K562 (cell line): ENCODE data around the gene TMC2.
"Not testable (repeated sequence)": the region's sequence is repeated elsewhere in the genome, so short reads cannot be mapped to it uniquely, and the experiment has no call there.

Experiments used
- ARID2 ChIP-seq: fragments of 450-650 bp; IDR thresholded peaks from 2 replicates; pipeline ENCODE4 v1.6.1; 2017; ENCODE audit warnings: antibody characterized with exemption, mild to moderate bottlenecking
- CC2D1A ChIP-seq: fragments of 450-650 bp; IDR thresholded peaks from 2 replicates; pipeline ENCODE4 v1.6.1; 2017; ENCODE audit warnings: mild to moderate bottlenecking
- E2F5 ChIP-seq: sonication (generic); formaldehyde crosslinking; IDR thresholded peaks from 2 replicates; pipeline ENCODE4 v1.8.0; 2022; ENCODE audit warnings: mild to moderate bottlenecking, missing genetic modification reagents
- EP300 ChIP-seq: IDR thresholded peaks from 2 replicates; pipeline ENCODE4 v1.6.1; 2012; ENCODE audit warnings: low read length, improper control_type of control experiment
- HDAC3 ChIP-seq: fragments of 450-650 bp; IDR thresholded peaks from 2 replicates; pipeline ENCODE4 v1.6.1; 2018; ENCODE audit warnings: borderline replicate concordance, mild to moderate bottlenecking, moderate library complexity; ENCODE audit not compliant: partially characterized antibody
- KLF1 ChIP-seq: fragments of 450-650 bp; IDR thresholded peaks from 2 replicates; pipeline ENCODE4 v1.6.1; 2016; ENCODE audit warnings: missing genetic modification characterization, missing compliant biosample characterization
- MLX ChIP-seq, 2 experiments: fragments of 450-650 bp in 1 of 2; sonication (generic) in 1 of 2; formaldehyde crosslinking; conservative IDR thresholded peaks; 2 replicates each; pipeline versions ENCODE4 v1.4.0 to v1.8.1; 2020 to 2022; ENCODE audit warnings: mild to moderate bottlenecking in 1 of 2, missing genetic modification reagents in 1 of 2
- MYBL2 ChIP-seq, 2 experiments: fragments of 450-650 bp in 1 of 2; sonication (generic) in 1 of 2; formaldehyde crosslinking in 1 of 2; IDR thresholded peaks; 2 replicates each; pipeline versions ENCODE4 v1.6.1 to v1.8.1; 2017 to 2022; ENCODE audit warnings: borderline replicate concordance in 1 of 2, inconsistent platforms in 1 of 2, low read depth in 1 of 2, mild to moderate bottlenecking in 1 of 2, missing genetic modification reagents in 1 of 2, moderate library complexity in 1 of 2
- PPARD ChIP-seq: fragments of 250-450 bp; sonication (Bioruptor Pico); IDR thresholded peaks from 2 replicates; pipeline ENCODE4 v1.8.0; 2022; ENCODE audit warnings: inconsistent platforms, mild to moderate bottlenecking, moderate library complexity
- SP1 ChIP-seq: sonication (generic); formaldehyde crosslinking; IDR thresholded peaks from 2 replicates; pipeline ENCODE4 v1.8.1; 2022; ENCODE audit warnings: mild to moderate bottlenecking, missing genetic modification reagents
- SP2 ChIP-seq: IDR thresholded peaks from 2 replicates; pipeline ENCODE4 v1.6.1; 2011; ENCODE audit warnings: mild to moderate bottlenecking, low read depth, low read length, moderate library complexity; ENCODE audit not compliant: poor library complexity, severe bottlenecking; ENCODE audit errors: extremely low read depth
- TARDBP ChIP-seq: fragments of 450-650 bp; IDR thresholded peaks from 2 replicates; pipeline ENCODE4 v1.6.1; 2016
- ZNF76 ChIP-seq: fragments of 250-450 bp; sonication (Bioruptor Pico); IDR thresholded peaks from 2 replicates; pipeline ENCODE4 v1.4.0; 2020; ENCODE audit warnings: mild to moderate bottlenecking, moderate library complexity, borderline replicate concordance
- TF ChIP-seq, protein P1 (sequence below): fragments of 250-450 bp; sonication (Bioruptor Pico); IDR thresholded peaks from 2 replicates; pipeline ENCODE4 v1.8.0; 2021; ENCODE audit warnings: moderate library complexity, mild to moderate bottlenecking, inconsistent platforms

DNA sequence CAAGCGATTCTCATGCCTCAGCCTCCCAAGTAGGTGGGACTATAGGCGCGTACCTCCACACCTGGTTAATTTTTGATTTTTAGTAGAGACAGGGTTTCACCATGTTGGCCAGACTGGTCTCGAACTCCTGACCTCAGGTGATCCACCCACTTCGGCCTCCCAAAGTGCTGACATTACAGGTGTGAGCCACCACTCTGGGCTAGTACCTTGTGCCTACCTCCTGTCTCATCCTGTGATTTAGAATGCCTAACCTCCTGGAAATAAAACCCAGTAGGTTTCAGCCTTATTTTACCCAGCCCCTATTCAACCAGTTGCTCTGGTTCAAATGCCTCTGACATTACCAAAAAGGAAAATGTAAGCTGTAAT is 10.2 kb upstream of the TMC2 start:
- TF ChIP-seq ZNF76; SP2; EP300; MYBL2 (IDR thresholded peaks at IDR 0.05; ENCODE audit: low read depth); MYBL2 (CRISPR knock-in tag; IDR thresholded peaks at IDR 0.05; ENCODE audit: borderline replicate concordance); PPARD; MLX (CRISPR knock-in tag; conservative IDR thresholded peaks at IDR 0.05); KLF1 (tag); CC2D1A; HDAC3; SP1 (CRISPR knock-in tag); E2F5; ARID2; TARDBP: not testable (repeated sequence)
- TF ChIP-seq, protein P1, sequence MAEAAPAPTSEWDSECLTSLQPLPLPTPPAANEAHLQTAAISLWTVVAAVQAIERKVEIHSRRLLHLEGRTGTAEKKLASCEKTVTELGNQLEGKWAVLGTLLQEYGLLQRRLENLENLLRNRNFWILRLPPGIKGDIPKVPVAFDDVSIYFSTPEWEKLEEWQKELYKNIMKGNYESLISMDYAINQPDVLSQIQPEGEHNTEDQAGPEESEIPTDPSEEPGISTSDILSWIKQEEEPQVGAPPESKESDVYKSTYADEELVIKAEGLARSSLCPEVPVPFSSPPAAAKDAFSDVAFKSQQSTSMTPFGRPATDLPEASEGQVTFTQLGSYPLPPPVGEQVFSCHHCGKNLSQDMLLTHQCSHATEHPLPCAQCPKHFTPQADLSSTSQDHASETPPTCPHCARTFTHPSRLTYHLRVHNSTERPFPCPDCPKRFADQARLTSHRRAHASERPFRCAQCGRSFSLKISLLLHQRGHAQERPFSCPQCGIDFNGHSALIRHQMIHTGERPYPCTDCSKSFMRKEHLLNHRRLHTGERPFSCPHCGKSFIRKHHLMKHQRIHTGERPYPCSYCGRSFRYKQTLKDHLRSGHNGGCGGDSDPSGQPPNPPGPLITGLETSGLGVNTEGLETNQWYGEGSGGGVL (CRISPR knock-in tag), result not testable (repeated sequence)
